ENCODE results near the gene BCL2.
"Not testable (repeated sequence)": the region's sequence is repeated elsewhere in the genome, so short reads cannot be mapped to it uniquely, and the experiment has no call there.

The BCL2 gene

GRCh38 chr18:63257453-63257852, 62.1 kb downstream of the BCL2 start:
- no peak for FAIRE-seq

GRCh38 chr18:63255435-63255834, 64.1 kb downstream of the BCL2 start:
- no peak for FAIRE-seq

DNA sequence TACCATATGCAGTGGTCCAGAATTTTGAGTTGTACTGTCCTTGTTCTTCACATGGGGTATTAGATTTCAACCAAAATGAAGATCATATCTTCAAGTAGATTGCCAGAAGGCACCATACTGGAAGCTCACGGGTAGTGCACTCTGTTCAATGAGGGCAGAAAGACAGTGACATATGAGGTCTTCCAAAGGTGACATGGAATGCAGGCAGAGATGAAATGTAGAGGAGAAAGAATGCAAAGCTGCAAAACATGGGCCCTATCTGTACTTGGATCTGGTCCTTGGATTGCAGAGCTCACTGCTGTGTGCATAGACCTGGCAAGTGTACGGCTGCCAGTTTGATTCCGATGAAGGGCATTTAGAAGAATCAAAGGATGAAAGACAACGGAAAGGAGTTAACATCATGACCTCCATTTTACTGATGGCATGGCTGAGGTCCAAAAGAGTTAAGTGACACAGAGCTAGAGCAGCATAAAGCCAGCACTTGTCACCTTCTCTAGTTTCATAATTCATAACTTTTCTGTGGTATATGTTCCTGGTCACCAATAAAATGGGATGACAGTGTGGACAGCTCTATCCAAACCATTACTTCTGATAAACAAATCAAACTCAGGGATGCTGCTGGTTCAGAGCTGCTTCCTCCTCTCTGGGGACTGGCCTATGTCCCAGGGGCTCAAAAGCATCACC, 64.7 kb downstream of the BCL2 start:
- no peak for FAIRE-seq

DNA sequence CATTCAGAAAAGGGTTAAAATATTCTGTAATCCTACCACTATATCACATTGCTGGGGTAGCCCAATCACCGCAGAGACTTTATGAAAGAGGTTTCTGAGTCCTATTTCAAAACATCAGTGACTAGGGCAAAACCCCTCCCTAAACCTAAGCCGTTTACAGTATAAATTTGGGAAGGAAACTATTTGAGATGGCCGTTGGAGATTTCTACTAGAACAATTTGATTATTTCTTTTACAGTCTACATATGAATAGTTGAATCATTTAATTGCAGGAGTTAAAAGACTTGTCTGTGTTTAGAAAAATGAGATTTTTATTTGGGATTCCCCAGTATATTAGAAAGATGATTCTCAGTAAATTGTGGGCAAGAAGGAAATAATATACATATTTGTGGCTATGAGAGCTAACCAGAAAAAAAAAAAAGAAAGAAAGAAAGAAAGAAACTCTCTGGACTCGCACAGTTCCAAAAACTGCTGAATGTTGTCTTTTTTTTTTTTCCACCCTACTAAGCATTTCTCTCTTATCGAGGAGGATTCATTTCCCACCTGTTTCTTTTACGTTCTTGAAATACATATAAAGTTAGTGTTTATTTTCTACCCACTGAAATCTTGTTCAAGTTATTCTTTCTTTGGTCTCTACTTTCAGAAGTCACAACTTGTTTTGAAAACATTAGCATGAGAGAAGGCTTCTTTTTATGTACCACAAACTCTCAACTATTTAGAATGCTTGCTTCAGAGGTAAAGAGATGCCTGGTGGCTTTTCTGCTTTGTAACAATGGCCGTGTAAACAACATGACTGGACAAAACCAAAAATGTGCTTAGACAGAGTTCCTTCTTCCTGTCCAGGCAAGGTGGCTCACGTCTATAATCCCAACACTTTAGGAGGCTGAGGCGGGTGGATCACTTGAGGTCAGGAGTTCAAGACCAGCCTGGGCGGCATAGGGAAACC, 65.9 kb downstream of the BCL2 start:
- FAIRE-seq = no peak

DNA sequence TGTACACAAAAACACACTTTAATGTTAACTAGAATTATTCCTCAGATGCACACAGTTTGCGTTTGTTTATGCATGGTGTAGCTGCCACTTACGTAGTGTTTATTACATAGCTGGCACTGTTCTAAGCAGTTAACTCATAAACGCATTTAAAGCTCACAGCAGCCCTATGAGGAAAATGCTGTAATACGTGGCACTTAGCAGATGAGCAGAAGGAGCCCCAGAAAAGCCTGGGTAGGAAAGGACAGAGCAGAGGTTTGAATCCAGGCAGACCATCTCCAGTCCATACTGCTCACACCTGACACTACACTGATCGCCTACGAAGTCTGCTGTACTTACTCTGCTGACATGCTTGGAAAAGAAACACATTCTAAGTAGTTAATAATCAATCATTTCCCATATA, 66.6 kb downstream of the BCL2 start:
- FAIRE-seq = no peak

GRCh38 chr18:63249771-63250170, 69.8 kb downstream of the BCL2 start:
- FAIRE-seq = no peak

- FAIRE-seq = no peak
Measured at GRCh38 chr18:63247926-63248325, 71.6 kb downstream of the BCL2 start.

GRCh38 chr18:63247506-63247905, 72.1 kb downstream of the BCL2 start:
- no peak for FAIRE-seq

GRCh38 chr18:63245600-63245999, 74.0 kb downstream of the BCL2 start:
- no peak for FAIRE-seq

DNA sequence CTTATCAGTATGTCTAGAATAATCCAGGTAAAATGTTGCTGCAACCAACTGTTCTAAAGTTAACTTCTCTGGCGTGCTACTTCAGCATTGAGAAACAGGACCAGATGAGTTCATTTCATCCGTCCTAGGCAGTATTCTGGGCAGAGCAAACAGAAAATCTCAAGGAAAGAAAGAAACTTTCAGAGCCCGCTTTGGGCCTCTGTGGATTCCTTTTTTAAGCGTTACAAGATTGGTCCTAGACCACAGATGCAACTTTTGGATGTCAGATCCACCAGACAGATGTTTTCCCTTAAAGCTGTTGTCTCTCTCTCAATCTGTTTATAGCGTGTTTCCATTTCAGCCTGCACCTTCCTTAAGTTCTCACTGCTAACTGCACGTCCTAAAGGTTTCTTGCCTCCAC, 75.0 kb downstream of the BCL2 start:
- no peak for FAIRE-seq

DNA sequence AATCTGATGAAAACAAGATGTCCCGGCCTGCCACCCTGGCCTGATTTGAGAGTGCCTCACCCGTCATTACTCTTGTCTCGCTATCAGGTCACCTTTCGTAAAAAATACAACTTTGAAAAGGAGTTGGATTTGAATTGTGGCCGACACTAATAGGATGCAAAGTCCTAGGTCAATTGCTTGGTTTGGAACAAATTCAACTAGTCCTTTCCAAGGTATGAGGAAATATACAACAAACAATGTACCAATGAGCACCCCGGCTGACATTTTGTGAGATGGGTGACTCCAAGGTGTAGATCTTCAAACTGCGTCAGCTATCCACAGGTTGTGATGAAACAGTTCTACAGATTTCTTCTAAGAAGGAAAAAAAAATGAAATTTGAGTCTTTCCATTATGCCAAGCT, 77.8 kb downstream of the BCL2 start:
- no peak for FAIRE-seq

GRCh38 chr18:63241317-63241712, 78.3 kb downstream of the BCL2 start:
- no peak for FAIRE-seq

DNA sequence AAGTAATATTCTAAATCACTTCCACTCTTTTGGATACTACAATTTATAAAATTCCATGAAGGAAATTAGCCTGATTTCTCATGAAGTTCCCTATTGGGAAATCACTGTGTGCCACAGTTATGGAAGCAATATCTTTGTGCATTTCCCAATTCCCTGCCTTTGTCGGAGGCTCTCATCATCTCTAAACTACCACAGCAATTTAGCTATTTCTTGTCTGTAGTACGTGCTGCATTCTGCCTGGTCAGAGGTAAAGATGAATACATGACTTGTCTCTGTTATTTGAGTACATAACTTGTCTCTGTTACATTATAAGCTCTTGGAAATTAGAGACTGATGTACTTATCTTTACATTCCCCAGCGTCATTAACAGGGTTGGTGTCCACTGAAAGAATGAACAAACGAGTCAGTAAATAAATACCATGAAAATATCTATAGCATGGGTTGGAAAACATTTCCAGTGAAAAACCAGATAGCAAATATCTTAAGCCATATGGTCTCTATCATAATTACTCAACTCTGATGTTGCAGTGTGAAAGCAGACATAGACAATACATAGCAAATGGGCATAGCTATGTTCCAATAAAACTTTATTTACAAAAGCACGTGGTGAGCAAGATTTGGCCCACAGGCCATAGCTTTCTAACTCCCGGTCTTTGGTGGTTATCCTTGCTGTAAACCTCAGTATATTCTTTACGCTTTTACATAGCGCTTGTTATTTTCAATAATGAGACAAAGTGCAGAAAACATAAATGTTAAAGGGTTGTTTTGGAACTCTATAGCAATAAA, 78.8 kb downstream of the BCL2 start:
- FAIRE-seq = no peak

DNA sequence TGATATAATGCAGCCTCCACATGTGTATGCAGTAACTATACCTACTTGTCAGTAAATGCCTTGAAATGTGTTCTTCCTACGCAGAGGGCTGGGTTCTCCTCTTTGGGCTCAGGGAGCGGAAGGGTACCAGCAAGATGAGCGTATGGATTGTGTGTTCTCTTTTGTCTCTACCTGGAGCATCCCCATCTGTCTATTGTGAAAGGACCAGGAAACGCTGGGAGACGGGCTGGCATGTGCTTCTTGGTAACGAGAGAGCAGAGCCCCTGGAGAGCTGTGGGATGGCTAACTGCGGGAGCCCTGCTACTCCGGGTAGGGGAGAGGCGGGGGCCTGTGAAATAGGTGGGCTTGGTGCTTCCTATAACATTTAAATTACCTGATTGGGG, 80.9 kb downstream of the BCL2 start:
- no peak for FAIRE-seq

DNA sequence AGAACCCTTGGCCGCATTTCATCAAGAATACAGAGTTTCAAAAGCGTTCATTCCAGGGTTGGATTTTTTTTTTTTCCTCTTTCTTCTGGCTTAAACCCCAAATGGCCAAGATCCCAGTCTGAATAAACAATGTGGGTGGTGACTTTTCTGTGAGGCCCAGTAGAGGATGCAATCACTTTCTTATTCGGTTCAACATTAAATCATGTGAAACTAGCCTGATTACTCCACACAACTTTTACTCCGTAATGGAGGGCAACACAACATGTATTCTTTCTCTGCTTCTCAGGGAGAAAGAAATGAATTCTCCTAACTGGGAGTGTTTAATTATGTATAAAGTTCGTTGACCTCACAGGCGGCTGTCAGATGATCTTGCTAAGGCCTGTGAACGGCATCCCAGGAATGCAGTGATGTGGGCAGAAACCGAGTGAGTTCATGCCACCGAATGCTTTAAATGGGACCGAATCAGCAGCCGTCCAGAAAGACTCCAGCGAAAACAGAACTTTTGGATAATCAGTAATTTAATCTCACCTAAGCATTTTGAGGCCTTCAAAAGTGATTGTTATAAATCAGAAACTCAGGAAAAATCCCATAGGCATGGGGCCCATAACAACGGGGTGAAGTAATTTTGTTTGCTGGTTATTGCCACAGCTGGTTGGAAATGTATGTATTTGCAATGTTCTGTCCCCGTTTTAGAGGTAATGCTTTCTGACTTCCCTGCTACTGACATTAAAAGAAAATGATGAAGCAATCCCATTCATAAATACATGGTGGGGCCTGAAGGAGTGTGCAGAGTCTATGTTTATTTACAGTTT, 81.5 kb downstream of the BCL2 start:
- no peak for FAIRE-seq

- FAIRE-seq = no peak
Measured at GRCh38 chr18:63236921-63237846, 82.4 kb downstream of the BCL2 start.

GRCh38 chr18:63236406-63236805, 83.2 kb downstream of the BCL2 start:
- no peak for FAIRE-seq

- FAIRE-seq = not testable (repeated sequence)
Measured at GRCh38 chr18:63235920-63236319, 83.6 kb downstream of the BCL2 start.

DNA sequence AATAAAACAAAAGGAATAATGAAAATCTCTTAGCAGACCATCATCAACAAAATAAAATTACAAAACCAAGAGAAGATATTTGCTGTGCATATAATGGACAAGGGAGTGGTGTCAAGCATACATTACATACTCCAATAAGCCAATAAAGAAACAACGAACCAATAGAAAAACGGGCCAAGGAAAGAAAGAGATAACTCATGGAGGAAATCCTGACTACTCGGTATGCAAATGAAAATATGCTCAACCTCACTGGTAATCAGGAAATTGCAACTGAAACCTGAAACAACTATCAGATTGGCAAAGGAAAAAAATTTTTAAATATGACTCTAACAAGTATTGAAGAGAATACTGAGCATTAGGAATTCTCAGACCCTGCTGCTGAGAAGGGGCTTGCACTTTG, 84.7 kb downstream of the BCL2 start:
- no peak for FAIRE-seq

DNA sequence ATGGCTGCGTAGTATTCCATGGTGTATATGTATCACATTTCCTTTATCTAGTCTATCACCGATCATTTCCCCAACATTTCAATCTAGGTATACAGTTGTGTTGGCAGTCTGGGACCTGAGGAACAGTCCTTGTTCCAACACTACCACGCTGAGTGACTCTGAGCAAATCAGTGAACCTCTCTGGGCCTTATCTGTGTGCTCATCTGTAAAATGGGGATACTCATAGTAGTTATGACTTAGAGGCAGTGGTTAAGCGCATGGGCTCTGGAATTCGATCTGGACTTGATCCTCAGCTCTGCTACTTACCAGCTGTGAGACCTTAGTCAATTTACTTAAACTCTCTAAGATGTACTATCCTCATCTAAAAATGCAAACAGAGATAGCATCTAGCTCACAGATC, 85.1 kb downstream of the BCL2 start:
- FAIRE-seq = no peak

DNA sequence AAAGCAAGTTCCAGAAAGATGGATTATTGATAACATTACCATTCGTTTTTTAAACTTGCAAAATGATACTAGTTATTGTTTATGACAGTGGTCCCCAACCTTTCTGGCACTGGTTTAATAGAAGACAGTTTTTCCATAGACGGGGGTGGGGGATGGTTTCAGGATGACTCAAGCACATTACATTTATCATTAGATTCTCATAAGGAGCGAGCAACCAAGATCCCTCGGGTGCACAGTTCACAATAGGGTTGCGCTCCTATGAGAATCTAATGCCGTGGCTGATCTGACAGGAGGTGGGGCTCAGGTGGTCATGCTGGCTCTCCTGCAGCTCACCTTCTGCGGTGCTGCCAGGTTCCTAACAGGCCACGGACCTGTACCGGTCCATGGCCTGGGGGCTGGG, 86.2 kb downstream of the BCL2 start:
- no peak for FAIRE-seq

DNA sequence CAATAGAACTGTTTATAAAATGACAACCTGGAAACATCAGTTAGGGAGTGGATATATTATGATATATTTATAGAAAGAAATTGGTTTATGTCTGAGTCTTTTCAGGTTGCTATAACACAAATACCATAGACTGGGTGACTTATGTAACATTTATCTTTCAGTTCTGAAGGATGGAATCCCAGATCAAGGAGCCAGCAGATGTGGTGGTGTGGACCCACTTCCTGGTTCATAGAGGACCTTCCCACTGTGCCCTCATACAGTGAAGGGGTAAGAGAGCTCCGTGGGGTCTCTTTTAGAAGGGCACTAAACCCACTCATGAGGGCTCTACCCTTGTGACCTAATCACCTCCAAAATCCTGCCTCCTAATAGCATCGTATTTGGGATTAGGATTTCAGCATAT, 86.7 kb downstream of the BCL2 start:
- no peak for FAIRE-seq

All from TTC549 (cell line).